Activated T-cell treated with anti-CD3 and anti-CD28 coated beads, Interleukin-2, amount 50 U/mL, for 4 hours (primary cell): ENCODE measurements around the gene COL23A1. TPM values are rescaled to one million over a fixed set of nuclear protein-coding genes. Genes with fewer than 3 reads are reported as not detected.

Experiments used
- ATAC-seq, 2 donors: fragments of 200-7000 bp; cut with Tn5 transposase; one replicate each; pipeline ENCODE4 v1.10.0; 2021
- DNase-seq: peaks from one replicate; pipeline ENCODE4 v3.0.0-alpha.2; 2020
- H3K27me3 Mint-ChIP-seq: one replicate; pipeline ENCODE4 v1.8.0; 2021; ENCODE audit warnings: low read depth, mixed read lengths
- H3K36me3 Mint-ChIP-seq: one replicate; pipeline ENCODE4 v1.8.0; 2022; ENCODE audit warnings: mixed read lengths; ENCODE audit not compliant: insufficient read depth
- H3K4me1 Mint-ChIP-seq: one replicate; pipeline ENCODE4 v1.8.0; 2021; ENCODE audit warnings: low read depth, mixed read lengths
- H3K4me3 Mint-ChIP-seq: one replicate; pipeline ENCODE4 v1.8.0; 2021; ENCODE audit warnings: mild to moderate bottlenecking, moderate library complexity, mixed read lengths
- H3K9me3 Mint-ChIP-seq: one replicate; pipeline ENCODE4 v1.8.0; 2021; ENCODE audit warnings: mixed read lengths
- total RNA-seq, 3 donors: library from RNA; stranded (reverse); gene quantifications; one replicate each; pipeline ENCODE4 v1.2.1, GENCODE V29; 2021

The COL23A1 gene
- total RNA-seq, 3 donors from 2014 or later: not detected

DNA sequence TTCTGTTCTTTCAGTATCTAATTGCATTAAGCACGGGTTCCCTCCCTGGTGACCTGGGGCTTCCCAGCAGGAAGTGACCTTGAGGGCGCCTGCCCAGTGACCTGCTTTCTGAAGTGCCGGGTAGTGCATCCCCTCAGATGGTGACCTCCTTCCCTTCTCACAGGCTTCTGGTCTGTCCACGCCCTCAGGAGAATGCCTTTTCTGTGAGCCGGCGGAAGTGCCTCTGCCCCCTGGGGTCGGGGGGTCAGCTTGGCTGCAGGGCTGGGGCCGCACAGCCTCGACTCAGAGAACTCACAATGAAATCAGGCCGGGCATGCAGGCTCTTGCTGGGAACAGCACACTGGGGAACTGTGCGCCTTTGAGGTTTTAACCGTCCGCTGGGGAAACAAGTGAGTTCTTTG lies 233.1 kb downstream of the COL23A1 start:
- ATAC-seq: no peak
- no peaks in the 10 kb centered on the region for H3K9me3 Mint-ChIP-seq
- peaks cover 21% of the 10 kb centered on the region for H3K27me3 Mint-ChIP-seq

GRCh38 chr5:178356431-178356872 lies 233.7 kb downstream of the COL23A1 start:
- peak in 1 of 2 donors; percentile 18 for ATAC-seq
- no peak overlapping the region for H3K4me3 Mint-ChIP-seq
- H3K36me3 Mint-ChIP-seq: no peaks in the 10 kb centered on the region
- no peak for DNase-seq
- peaks cover 3% of the 10 kb centered on the region for H3K4me1 Mint-ChIP-seq
- no peaks in the 10 kb centered on the region for H3K9me3 Mint-ChIP-seq
- peaks cover 16% of the 10 kb centered on the region for H3K27me3 Mint-ChIP-seq

More for the DNA sequence above, 233.1 kb downstream of the COL23A1 start:
- H3K4me1 Mint-ChIP-seq: peaks cover 3% of the 10 kb centered on the region
- H3K36me3 Mint-ChIP-seq: no peaks in the 10 kb centered on the region
- DNase-seq: no peak
- H3K4me3 Mint-ChIP-seq: no peak overlapping the region

- ATAC-seq (no peak), DNase-seq (no peak)
- Mint-ChIP-seq H3K27me3 (peaks cover 17% of the 10 kb centered on the region), H3K4me3 (no peak overlapping the region), H3K36me3 (no peaks in the 10 kb centered on the region), H3K4me1 (peaks cover 3% of the 10 kb centered on the region), H3K9me3 (no peaks in the 10 kb centered on the region)
Measured at GRCh38 chr5:178355671-178356070, 234.5 kb downstream of the COL23A1 start.

DNA sequence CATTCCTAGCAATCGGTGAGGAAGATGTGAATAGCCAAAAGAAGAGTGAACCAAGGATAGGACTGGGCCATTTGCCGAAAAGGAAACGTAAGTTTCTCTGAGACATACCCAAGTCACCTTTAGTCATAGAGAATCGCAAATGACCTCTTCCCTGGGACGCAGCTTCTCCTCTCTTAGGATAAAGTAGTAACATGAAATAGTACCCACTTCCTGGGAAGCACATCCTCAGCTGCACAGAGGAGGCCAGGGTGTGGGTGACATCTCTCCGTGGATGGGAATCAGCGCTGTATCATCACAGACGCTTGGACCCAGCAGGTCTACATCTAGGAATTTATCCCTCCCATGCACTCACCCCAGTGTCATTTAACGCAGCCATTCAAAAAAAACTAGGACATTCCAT lies 236.7 kb downstream of the COL23A1 start:
- H3K4me1 Mint-ChIP-seq: peaks cover 3% of the 10 kb centered on the region
- ATAC-seq (no peak), DNase-seq (no peak)

GRCh38 chr5:178352035-178352349 lies 238.2 kb downstream of the COL23A1 start:
- H3K27me3 Mint-ChIP-seq: peaks cover 18% of the 10 kb centered on the region
- ATAC-seq (no peak), DNase-seq (no peak)
- H3K9me3 Mint-ChIP-seq: no peaks in the 10 kb centered on the region
- peaks cover 3% of the 10 kb centered on the region for H3K4me1 Mint-ChIP-seq
- no peak overlapping the region for H3K4me3 Mint-ChIP-seq
- no peaks in the 10 kb centered on the region for H3K36me3 Mint-ChIP-seq

More for the DNA sequence above, 236.7 kb downstream of the COL23A1 start:
- peaks cover 18% of the 10 kb centered on the region for H3K27me3 Mint-ChIP-seq
- no peak overlapping the region for H3K4me3 Mint-ChIP-seq
- no peaks in the 10 kb centered on the region for H3K9me3 Mint-ChIP-seq
- H3K36me3 Mint-ChIP-seq: no peaks in the 10 kb centered on the region

- H3K36me3 Mint-ChIP-seq: no peaks in the 10 kb centered on the region
- H3K9me3 Mint-ChIP-seq: no peaks in the 10 kb centered on the region
- H3K4me3 Mint-ChIP-seq: no peak overlapping the region
- H3K27me3 Mint-ChIP-seq: peaks cover 18% of the 10 kb centered on the region
- peaks cover 3% of the 10 kb centered on the region for H3K4me1 Mint-ChIP-seq
- ATAC-seq (no peak), DNase-seq (no peak)
Measured at GRCh38 chr5:178351221-178352034, 238.8 kb downstream of the COL23A1 start.

- ATAC-seq: no peak
- Mint-ChIP-seq H3K36me3 (no peaks in the 10 kb centered on the region), H3K4me3 (no peak overlapping the region), H3K9me3 (no peaks in the 10 kb centered on the region), H3K4me1 (no peaks in the 10 kb centered on the region), H3K27me3 (peaks cover 9% of the 10 kb centered on the region)
- DNase-seq: no peak
Measured at GRCh38 chr5:178350361-178351220, 239.6 kb downstream of the COL23A1 start.

DNA sequence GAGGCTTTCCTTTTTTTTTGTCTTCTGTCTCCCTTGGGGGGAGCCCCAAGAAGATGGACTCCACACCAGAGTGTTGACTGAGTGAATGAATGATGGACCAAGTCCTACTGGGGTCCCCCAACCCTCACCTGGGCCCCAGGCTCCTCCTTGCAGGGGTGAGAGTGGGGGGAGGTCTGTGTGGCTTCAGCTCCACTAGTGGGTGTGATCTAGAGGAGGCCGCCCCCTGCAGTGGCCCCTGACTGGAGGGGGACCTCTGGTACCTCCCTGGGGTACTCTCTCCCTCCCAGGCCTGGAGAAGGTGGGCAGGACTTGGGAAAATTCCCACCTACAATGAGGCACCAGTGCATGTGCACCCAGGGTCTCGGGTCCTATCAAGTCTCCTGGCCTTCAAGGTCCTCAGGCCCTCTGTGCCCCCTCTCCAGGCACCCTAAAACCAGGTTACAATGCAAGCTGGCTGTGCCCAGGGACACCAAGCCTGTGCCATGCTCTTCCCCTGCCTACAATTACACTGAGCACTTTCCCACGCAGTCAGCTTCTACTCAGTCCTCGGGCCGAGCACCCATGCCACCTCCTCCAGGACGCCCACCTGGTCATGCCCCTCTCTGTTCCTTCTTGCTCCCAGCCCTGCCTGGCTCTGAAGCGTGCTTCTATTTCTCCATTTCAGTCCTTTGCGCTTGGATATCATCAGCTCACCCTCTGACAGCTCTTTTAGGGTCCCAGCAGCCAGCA lies 240.4 kb downstream of the COL23A1 start:
- Mint-ChIP-seq H3K4me1 (no peaks in the 10 kb centered on the region), H3K27me3 (peaks cover 8% of the 10 kb centered on the region), H3K4me3 (no peak overlapping the region), H3K9me3 (no peaks in the 10 kb centered on the region), H3K36me3 (no peaks in the 10 kb centered on the region)
- ATAC-seq (no peak), DNase-seq (no peak)

DNA sequence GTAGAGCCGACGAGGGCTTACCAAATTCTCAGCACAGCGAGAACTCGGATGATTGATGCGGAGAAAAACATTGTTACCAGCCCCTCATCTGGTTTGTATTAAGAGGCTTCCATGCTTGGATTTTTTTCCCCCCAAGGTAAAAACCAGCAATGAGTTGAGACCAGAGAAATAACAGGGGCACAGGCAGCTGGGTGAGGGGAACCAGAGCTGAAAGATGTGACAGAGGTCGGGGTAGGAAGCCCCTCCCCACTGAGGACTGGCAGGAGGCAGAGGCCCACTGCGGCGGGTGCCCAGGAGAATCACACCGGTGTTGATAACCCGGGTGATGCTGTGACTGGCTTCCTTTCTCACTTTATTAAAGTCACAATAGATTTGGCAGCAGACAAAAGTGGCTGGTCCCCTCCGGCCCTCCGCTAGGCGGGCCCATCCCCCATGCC lies 241.1 kb downstream of the COL23A1 start:
- no peak overlapping the region for H3K4me3 Mint-ChIP-seq
- H3K36me3 Mint-ChIP-seq: no peaks in the 10 kb centered on the region
- no peak for DNase-seq
- H3K4me1 Mint-ChIP-seq: no peaks in the 10 kb centered on the region
- H3K27me3 Mint-ChIP-seq: peaks cover 4% of the 10 kb centered on the region
- H3K9me3 Mint-ChIP-seq: no peaks in the 10 kb centered on the region
- ATAC-seq: no peak

DNA sequence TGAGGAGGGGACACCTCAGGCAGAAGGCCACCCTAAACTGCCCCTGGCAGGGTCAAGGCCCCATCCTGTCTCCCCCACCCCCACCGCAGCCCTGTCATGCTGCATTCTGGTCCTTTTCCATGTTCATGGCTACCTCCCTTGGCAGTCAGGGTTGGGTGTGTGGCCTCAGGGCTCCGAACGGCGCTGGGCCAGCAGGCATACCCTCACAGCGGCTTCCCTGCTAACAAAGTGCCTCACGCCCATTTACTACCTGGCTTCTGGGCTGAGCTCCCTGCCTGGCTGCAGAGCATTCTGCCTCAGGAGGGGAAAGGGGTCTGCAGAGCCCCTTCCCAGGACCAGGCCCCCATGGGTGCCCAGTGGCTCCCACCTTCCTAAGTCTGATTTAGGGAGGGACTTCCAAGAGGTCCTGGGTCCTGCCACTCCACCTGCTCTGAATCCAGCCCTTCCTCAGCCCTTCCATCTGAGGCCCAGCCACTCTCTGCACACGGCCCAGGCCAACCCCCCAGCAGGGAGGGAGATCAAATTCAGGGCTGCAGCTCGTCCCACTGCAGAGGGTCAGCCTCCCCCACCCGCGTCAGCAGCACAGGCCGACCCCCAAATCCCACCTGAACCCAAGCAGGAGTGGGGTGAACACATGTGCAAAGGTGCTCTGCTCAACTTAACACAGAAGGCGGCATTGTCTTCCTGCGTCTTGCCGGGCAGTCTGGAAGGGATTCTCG lies 241.7 kb downstream of the COL23A1 start:
- H3K9me3 Mint-ChIP-seq: no peaks in the 10 kb centered on the region
- no peak for ATAC-seq
- no peak for DNase-seq
- H3K27me3 Mint-ChIP-seq: peaks cover 4% of the 10 kb centered on the region
- H3K36me3 Mint-ChIP-seq: no peaks in the 10 kb centered on the region
- H3K4me3 Mint-ChIP-seq: no peak overlapping the region
- no peaks in the 10 kb centered on the region for H3K4me1 Mint-ChIP-seq

DNA sequence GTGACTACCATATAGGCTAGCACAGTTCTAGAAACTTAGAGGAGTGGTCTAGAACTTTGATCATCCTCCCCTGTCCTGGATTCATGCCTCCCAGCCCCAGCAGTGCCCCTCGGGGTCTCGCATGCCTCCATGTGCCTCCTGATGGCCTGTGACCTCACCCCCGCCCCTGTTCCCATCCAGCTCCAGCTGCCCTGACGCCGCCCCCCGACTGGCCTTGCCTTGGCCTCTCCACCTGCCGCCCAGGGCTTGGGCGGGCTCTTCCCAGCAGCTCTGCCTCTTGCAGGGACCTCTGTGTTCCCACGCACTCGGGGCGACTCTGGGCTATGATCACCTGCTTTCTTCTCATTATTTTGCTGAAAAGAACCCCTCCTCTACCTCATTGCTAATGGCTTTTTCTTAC lies 242.2 kb downstream of the COL23A1 start:
- Mint-ChIP-seq H3K4me3 (no peak overlapping the region), H3K9me3 (no peaks in the 10 kb centered on the region), H3K36me3 (no peaks in the 10 kb centered on the region), H3K4me1 (no peaks in the 10 kb centered on the region), H3K27me3 (peaks cover 5% of the 10 kb centered on the region)
- ATAC-seq (no peak), DNase-seq (no peak)

DNA sequence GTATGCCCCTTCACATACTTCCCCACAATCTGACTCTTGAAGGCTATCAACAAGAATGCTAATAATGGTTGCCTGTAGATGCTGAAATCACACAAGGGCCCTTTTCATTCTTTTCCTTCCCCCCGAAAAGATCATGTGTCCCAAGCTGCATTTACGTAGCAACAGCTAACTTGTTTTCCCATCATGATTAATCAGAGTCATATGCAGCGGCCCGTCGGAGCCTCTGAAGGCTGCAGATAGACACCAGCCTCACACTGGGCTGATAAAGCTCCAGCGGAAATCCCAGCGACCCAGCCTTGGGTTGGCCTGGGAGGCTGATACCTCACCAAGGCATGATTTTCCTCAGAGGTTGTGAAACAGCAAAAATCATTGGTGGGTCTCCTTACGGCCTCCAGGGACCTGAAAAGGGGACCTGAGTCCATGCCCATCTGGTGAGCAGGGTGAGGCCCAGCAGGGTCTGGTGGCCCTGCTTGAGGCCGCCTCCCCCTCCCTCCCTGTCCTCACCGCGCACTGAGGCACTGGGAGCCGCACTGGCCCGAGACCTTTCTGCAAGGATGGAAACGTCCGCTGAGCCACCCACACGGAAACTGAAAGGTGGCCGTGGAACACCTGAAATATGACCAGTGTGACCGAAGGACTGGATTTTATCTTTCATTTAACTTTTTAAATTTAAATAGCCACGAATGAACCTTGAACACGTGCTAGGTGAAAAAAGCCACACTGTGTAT lies 243.4 kb downstream of the COL23A1 start:
- no peaks in the 10 kb centered on the region for H3K4me1 Mint-ChIP-seq
- ATAC-seq (no peak), DNase-seq (no peak)
- no peak overlapping the region for H3K4me3 Mint-ChIP-seq
- H3K36me3 Mint-ChIP-seq: no peaks in the 10 kb centered on the region
- H3K9me3 Mint-ChIP-seq: no peaks in the 10 kb centered on the region
- H3K27me3 Mint-ChIP-seq: peaks cover 7% of the 10 kb centered on the region

- ATAC-seq (no peak), DNase-seq (no peak)
- peaks cover 3% of the 10 kb centered on the region for H3K27me3 Mint-ChIP-seq
- no peaks in the 10 kb centered on the region for H3K4me1 Mint-ChIP-seq
- H3K36me3 Mint-ChIP-seq: no peaks in the 10 kb centered on the region
- H3K9me3 Mint-ChIP-seq: no peaks in the 10 kb centered on the region
- H3K4me3 Mint-ChIP-seq: no peak overlapping the region
Measured at GRCh38 chr5:178343306-178343705, 246.9 kb downstream of the COL23A1 start.
